WTC11 (cell line): ENCODE measurements around the gene SERPINA9. TPM values are rescaled to one million over a fixed set of nuclear protein-coding genes. Genes with fewer than 3 reads are reported as not detected.

ENCODE experiments used
- ATAC-seq: fragments of 200-7000 bp; cut with Tn5 transposase; 2 replicates; pipeline ENCODE4 v1.10.0; 2021; ENCODE audit warnings: mild to moderate bottlenecking, moderate library complexity
- CTCF ChIA-PET: fragments of 300-600 bp; sonication (Branson Sonifier 250); formaldehyde crosslinking; loops from one replicate; lab custom pipeline; 2021; ENCODE audit warnings: antibody characterized with exemption; lab: Charles Lee
- POLR2A ChIA-PET: fragments of 350-600 bp; sonication (Branson Sonifier 250); formaldehyde crosslinking; loops from one replicate; lab custom pipeline; 2021; ENCODE audit warnings: antibody characterized with exemption; lab: Charles Lee
- DNase-seq: peaks from one replicate; pipeline ENCODE4 v3.0.0; 2021; ENCODE audit warnings: low spot score
- H3K27ac Mint-ChIP-seq: 2 replicates; pipeline ENCODE4 v1.8.0; 2021; ENCODE audit warnings: mixed read lengths
- H3K27me3 Mint-ChIP-seq: 2 replicates; pipeline ENCODE4 v1.8.0; 2021; ENCODE audit warnings: low read depth, mild to moderate bottlenecking, moderate library complexity, mixed read lengths
- H3K36me3 Mint-ChIP-seq: 2 replicates; pipeline ENCODE4 v1.8.0; 2021; ENCODE audit warnings: mixed read lengths
- H3K4me1 Mint-ChIP-seq: 2 replicates; pipeline ENCODE4 v1.8.0; 2022; ENCODE audit warnings: mixed read lengths
- H3K4me3 Mint-ChIP-seq: 2 replicates; pipeline ENCODE4 v1.8.0; 2021; ENCODE audit warnings: mild to moderate bottlenecking, moderate library complexity, mixed read lengths
- H3K9me3 Mint-ChIP-seq: 2 replicates; pipeline ENCODE4 v1.8.0; 2021; ENCODE audit warnings: mixed read lengths
- ATF1 ChIP-seq: sonication (generic); formaldehyde crosslinking; IDR thresholded peaks from 2 replicates; pipeline ENCODE4 v1.8.1; 2023; ENCODE audit warnings: mild to moderate bottlenecking, moderate library complexity, missing genetic modification reagents
- CBFB ChIP-seq: sonication (generic); formaldehyde crosslinking; IDR thresholded peaks from 2 replicates; pipeline ENCODE4 v1.8.1; 2022; ENCODE audit warnings: mild to moderate bottlenecking, low read depth, missing genetic modification reagents
- CTCF ChIP-seq: fragments of 200-600 bp; IDR thresholded peaks from 2 replicates; pipeline ENCODE4 v1.8.0; 2022; ENCODE audit warnings: antibody characterized with exemption
- FOXJ3 ChIP-seq: sonication (generic); formaldehyde crosslinking; IDR thresholded peaks from 2 replicates; pipeline ENCODE4 v1.9.0; 2021; ENCODE audit warnings: missing genetic modification reagents, mild to moderate bottlenecking, borderline replicate concordance
- GTF2I ChIP-seq: fragments of 250-450 bp; sonication (Bioruptor Pico); conservative IDR thresholded peaks from 2 replicates; pipeline ENCODE4 v1.4.0; 2021; ENCODE audit warnings: mild to moderate bottlenecking
- JUN ChIP-seq: sonication (generic); formaldehyde crosslinking; IDR thresholded peaks from 2 replicates; pipeline ENCODE4 v1.8.0; 2023; ENCODE audit warnings: mild to moderate bottlenecking, missing genetic modification reagents
- MXD4 ChIP-seq: fragments of 250-450 bp; sonication (Bioruptor Pico); IDR thresholded peaks from 2 replicates; pipeline ENCODE4 v1.8.0; 2021; ENCODE audit warnings: mild to moderate bottlenecking, moderate library complexity, borderline replicate concordance
- NFATC4 ChIP-seq: fragments of 250-450 bp; sonication (Bioruptor Pico); IDR thresholded peaks from 2 replicates; pipeline ENCODE4 v1.9.0; 2021; ENCODE audit warnings: mild to moderate bottlenecking
- NFYB ChIP-seq: sonication (generic); formaldehyde crosslinking; conservative IDR thresholded peaks from 2 replicates; pipeline ENCODE4 v1.8.0; 2022; ENCODE audit warnings: low read depth, missing genetic modification reagents
- SMAD3 ChIP-seq: sonication (generic); formaldehyde crosslinking; IDR thresholded peaks from 2 replicates; pipeline ENCODE4 v1.8.0; 2022; ENCODE audit warnings: missing genetic modification reagents, mild to moderate bottlenecking, borderline replicate concordance
- SMAD4 ChIP-seq: sonication (generic); formaldehyde crosslinking; IDR thresholded peaks from 2 replicates; pipeline ENCODE4 v1.8.0; 2022; ENCODE audit warnings: mild to moderate bottlenecking, missing genetic modification reagents
- STAT6 ChIP-seq: sonication (generic); formaldehyde crosslinking; conservative IDR thresholded peaks from 2 replicates; pipeline ENCODE4 v1.8.1; 2023; ENCODE audit warnings: mild to moderate bottlenecking, low read depth, missing genetic modification reagents, moderate library complexity
- TEAD1 ChIP-seq: sonication (generic); formaldehyde crosslinking; IDR thresholded peaks from 2 replicates; pipeline ENCODE4 v1.8.0; 2022; ENCODE audit warnings: mild to moderate bottlenecking, missing genetic modification reagents
- ZNF138 ChIP-seq: sonication (generic); formaldehyde crosslinking; conservative IDR thresholded peaks from 2 replicates; pipeline ENCODE4 v1.8.1; 2022; ENCODE audit warnings: mild to moderate bottlenecking, moderate library complexity, missing genetic modification reagents
- ZNF219 ChIP-seq: sonication (generic); formaldehyde crosslinking; IDR thresholded peaks from 2 replicates; pipeline ENCODE4 v1.8.0; 2023; ENCODE audit warnings: missing genetic modification reagents, mild to moderate bottlenecking, borderline replicate concordance
- ZNF281 ChIP-seq: sonication (generic); formaldehyde crosslinking; IDR thresholded peaks from 2 replicates; pipeline ENCODE4 v1.8.0; 2023; ENCODE audit warnings: mild to moderate bottlenecking, missing genetic modification reagents
- ZNF423 ChIP-seq: fragments of 250-450 bp; sonication (Bioruptor Pico); IDR thresholded peaks from 2 replicates; pipeline ENCODE4 v2.1.2; 2022; ENCODE audit warnings: mild to moderate bottlenecking, moderate library complexity
- ZNF671 ChIP-seq: fragments of 250-450 bp; sonication (Bioruptor Pico); IDR thresholded peaks from 2 replicates; pipeline ENCODE4 v1.8.0; 2021; ENCODE audit warnings: mild to moderate bottlenecking
- total RNA-seq: library from RNA; stranded (reverse); gene quantifications from 3 replicates; pipeline ENCODE4 v1.2.3, GENCODE V29; 2021
- TF ChIP-seq, protein P1 (sequence below): sonication (generic); formaldehyde crosslinking; IDR thresholded peaks from 2 replicates; pipeline ENCODE4 v1.8.0; 2023; ENCODE audit warnings: missing genetic modification reagents

SERPINA9 gene
- total RNA-seq, 1 experiment from 2014 or later = not detected

DNA sequence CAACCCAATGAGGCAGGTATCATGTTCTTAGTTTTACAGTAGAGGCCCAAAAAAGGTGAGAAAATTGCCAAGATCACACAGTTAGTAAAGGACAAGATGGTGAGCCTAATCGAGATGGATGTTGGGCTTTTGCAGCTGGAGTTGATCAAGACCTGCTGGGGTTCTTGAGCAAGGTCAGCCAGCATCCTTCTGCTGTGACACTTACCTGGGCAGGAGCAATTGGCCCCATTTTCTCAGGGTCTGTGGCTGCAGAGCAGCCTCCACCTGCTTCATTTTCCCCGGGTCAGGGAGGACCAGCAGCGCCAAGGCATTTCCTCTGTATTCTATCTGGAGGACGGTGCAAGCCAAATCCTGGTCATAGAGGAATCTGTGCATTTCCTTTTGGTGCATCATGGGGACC lies 29.9 kb downstream of the SERPINA9 start (continued):
- no peak for TF ChIP-seq ZNF281 (CRISPR knock-in tag)
- TF ChIP-seq FOXJ3 (CRISPR knock-in tag) = no peak
- TF ChIP-seq JUN (CRISPR knock-in tag) = no peak
- TF ChIP-seq NFATC4 (CRISPR knock-in tag) = no peak
- TF ChIP-seq ZNF219 (CRISPR knock-in tag) = no peak
- TF ChIP-seq CBFB (CRISPR knock-in tag) = no peak
- TF ChIP-seq ZNF138 (CRISPR knock-in tag) = no peak
- TF ChIP-seq GTF2I (CRISPR knock-in tag) = no peak

GRCh38 chr14:94445003-94445402 lies 31.0 kb downstream of the SERPINA9 start:
- Mint-ChIP-seq H3K4me1 (peaks cover 7% of the 10 kb centered on the region), H3K27me3 (peaks cover 7% of the 10 kb centered on the region), H3K27ac (no peak overlapping the region), H3K36me3 (no peaks in the 10 kb centered on the region), H3K9me3 (peaks cover 18% of the 10 kb centered on the region), H3K4me3 (no peak overlapping the region)
- TF ChIP-seq ZNF671 (no peak), ZNF281 (CRISPR knock-in tag) (no peak), SMAD4 (CRISPR knock-in tag) (no peak), CTCF (no peak), FOXJ3 (CRISPR knock-in tag) (no peak), MXD4 (no peak), SMAD3 (CRISPR knock-in tag) (no peak)
- DNase-seq (no peak), ATAC-seq (no peak)
- CTCF ChIA-PET = interaction anchor here (0.6 to 2.2 kb wide), 4 partner anchors 11 to 1427 kb away, joined by 4 to 10 read pairs (median 6); no protein-coding TSS in a partner anchor
- POLR2A ChIA-PET = no interaction called here

DNA sequence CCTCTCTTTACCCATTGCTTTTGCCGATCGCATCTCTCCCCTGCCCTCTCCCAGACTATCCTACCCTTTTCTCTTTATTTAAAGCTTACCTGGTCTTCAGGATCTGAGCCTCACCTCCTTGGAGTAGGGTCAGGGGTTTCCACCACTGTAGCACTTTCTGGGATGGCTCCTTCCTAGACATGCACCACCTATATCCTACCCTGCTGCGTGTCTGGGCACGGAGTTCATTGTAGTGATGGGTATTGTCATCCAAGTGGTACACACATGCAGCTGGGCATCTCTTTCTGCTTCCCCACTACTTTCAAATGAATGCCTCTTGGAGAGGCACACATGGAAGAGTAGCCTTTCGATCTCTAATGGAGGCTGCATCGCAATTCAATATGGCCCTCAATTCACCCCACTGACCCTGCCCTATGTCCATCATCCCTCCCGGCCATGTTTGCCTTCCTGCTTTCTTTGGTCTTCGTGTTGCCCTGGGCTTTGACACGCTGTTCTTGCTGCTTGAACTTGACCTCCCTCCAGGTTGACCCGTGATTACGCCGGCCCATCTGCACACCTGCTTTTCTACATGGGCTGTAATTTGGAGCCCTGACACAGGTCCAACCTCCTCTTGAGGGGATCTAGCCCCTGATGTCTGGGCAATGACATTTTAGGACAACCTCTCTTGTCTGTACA lies 34.3 kb downstream of the SERPINA9 start:
- no peaks in the 10 kb centered on the region for H3K27me3 Mint-ChIP-seq
- H3K4me1 Mint-ChIP-seq = peaks cover 5% of the 10 kb centered on the region; the same call in 1 of the 2 replicates
- H3K9me3 Mint-ChIP-seq = peaks cover 28% of the 10 kb centered on the region
- DNase-seq (no peak), ATAC-seq (no peak)
- H3K36me3 Mint-ChIP-seq = no peaks in the 10 kb centered on the region; the same call in 1 of the 2 replicates
- no peak overlapping the region for H3K27ac Mint-ChIP-seq
- ChIA-PET CTCF (interaction anchor here (0.6 kb wide), 1 partner anchor 261 kb away, joined by 3 read pairs; no protein-coding TSS in a partner anchor), POLR2A (no interaction called here)
- H3K4me3 Mint-ChIP-seq = no peak overlapping the region
- TF ChIP-seq, protein P1, sequence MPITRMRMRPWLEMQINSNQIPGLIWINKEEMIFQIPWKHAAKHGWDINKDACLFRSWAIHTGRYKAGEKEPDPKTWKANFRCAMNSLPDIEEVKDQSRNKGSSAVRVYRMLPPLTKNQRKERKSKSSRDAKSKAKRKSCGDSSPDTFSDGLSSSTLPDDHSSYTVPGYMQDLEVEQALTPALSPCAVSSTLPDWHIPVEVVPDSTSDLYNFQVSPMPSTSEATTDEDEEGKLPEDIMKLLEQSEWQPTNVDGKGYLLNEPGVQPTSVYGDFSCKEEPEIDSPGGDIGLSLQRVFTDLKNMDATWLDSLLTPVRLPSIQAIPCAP = no peak
- no peak for TF ChIP-seq CTCF
- TF ChIP-seq ATF1 (CRISPR knock-in tag) = no peak
- no peak for TF ChIP-seq STAT6
- TF ChIP-seq NFYB (CRISPR knock-in tag) = no peak
- no peak for TF ChIP-seq ZNF423 (CRISPR knock-in tag)
- TF ChIP-seq TEAD1 (CRISPR knock-in tag) = no peak
